A673 (cell line): Measurements from ENCODE around the gene CAMK1D.

Experiments
- CTCF ChIP-seq: fragments of 300-800, 200-600 bp; sonication (generic); conservative IDR thresholded peaks from 2 replicates; pipeline ENCODE4 v1.5.1; 2017; ENCODE audit warnings: low read depth, mild to moderate bottlenecking, antibody characterized with exemption, low read length, moderate library complexity, mixed read lengths
- EZH2 ChIP-seq: fragments of 200-600 bp; sonication (generic); IDR thresholded peaks from 2 replicates; pipeline ENCODE4 v1.6.1; 2017; ENCODE audit warnings: borderline replicate concordance, low read depth, mild to moderate bottlenecking, mixed read lengths, antibody characterized with exemption, low read length; ENCODE audit not compliant: poor library complexity, severe bottlenecking

GRCh38 chr10:12844811-12845483 is 495.6 kb downstream of the CAMK1D start:
- TF ChIP-seq CTCF (no peak), EZH2 (no peak)
